ENCODE results near the gene LDLRAD2. TPM values are rescaled to one million over a fixed set of nuclear protein-coding genes. Genes with fewer than 3 reads are reported as not detected.

The LDLRAD2 gene
- polyA plus RNA-seq, 1 donor from 2014 or later, result 0.69 TPM

Other genes with a start within 250 kb of the LDLRAD2 start
- not detected for gene RAP1GAP, start 142.9 kb upstream of the LDLRAD2 start, polyA plus RNA-seq
- 58.4 TPM for gene USP48, start 29.1 kb upstream of the LDLRAD2 start, polyA plus RNA-seq
- gene HSPG2, start 125.0 kb downstream of the LDLRAD2 start, polyA plus RNA-seq, result 0.90 TPM
- gene CELA3B, start 164.8 kb downstream of the LDLRAD2 start, polyA plus RNA-seq, result not detected
- gene CELA3A, start 189.4 kb downstream of the LDLRAD2 start, polyA plus RNA-seq, result not detected
- 268 TPM for gene CDC42, start 240.4 kb downstream of the LDLRAD2 start, polyA plus RNA-seq